ENCODE measurements around the gene GARRE1. TPM values are rescaled to one million over a fixed set of nuclear protein-coding genes. Genes with fewer than 3 reads are reported as not detected.

Gene GARRE1
- total RNA-seq, 2 donors from 2014 or later: 13.0 to 26.7 TPM

GRCh38 chr19:34232566-34233481 lies 21.5 kb upstream of the GARRE1 start:
- no peak for TF ChIP-seq CTCF (IDR thresholded peaks at IDR 0.05)
- Histone ChIP-seq H3K4me3 (no peak overlapping the region), H3K27ac (peak overlapping the region; percentile 27), H3K9me3 (no peaks in the 10 kb centered on the region), H3K9ac (ENCODE audit: low read depth in 2 of 2, low read length in 2 of 2) (no peak overlapping the region), H3K4me1 (peaks cover 5% of the 10 kb centered on the region), H3K27me3 (no peaks in the 10 kb centered on the region), H3K36me3 (no peaks in the 10 kb centered on the region)
- no peak for DNase-seq
- intact Hi-C loops (cut with DNase I): no loop called here

DNA sequence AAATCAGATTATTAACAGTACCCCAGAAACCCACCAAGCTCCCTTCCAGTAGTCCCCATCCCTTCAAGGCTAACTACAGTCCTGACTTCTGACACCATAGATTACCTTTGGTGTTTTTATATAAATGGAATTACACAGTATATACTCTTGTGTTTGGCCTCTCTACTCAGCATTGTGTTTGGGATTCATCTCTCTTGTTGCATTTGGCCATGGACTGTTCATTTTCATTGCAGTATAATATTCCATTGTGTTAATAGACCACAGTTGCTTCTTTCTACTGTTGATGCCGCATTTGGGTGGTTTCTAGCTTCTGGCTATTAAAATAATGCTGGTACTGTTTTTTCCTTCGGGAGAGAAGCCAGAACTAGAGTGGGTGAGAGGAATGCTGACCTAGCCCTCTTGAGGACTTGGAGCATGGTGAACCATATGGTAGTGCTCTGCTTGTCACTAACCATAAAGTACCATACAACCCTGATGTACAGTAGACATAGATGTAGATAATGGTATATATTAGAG lies 18.9 kb upstream of the GARRE1 start:
- Histone ChIP-seq H3K27me3 (no peaks in the 10 kb centered on the region), H3K36me3 (no peaks in the 10 kb centered on the region), H3K9ac (ENCODE audit: low read depth in 2 of 2, low read length in 2 of 2) (no peak overlapping the region), H3K4me3 (no peak overlapping the region), H3K9me3 (no peaks in the 10 kb centered on the region), H3K27ac (no peak overlapping the region), H3K4me1 (peaks cover 5% of the 10 kb centered on the region)
- DNase-seq: no peak
- TF ChIP-seq CTCF (IDR thresholded peaks at IDR 0.05): no peak
- intact Hi-C loops (cut with DNase I): loop anchor here (5.0 kb wide), 1 partner anchor 102 kb away; no protein-coding TSS in a partner anchor

GRCh38 chr19:34236035-34236987 lies 18.0 kb upstream of the GARRE1 start:
- intact Hi-C loops (cut with DNase I): loop anchor here (5.0 kb wide), 1 partner anchor 101 kb away; no protein-coding TSS in a partner anchor
- DNase-seq: peak; percentile 68

DNA sequence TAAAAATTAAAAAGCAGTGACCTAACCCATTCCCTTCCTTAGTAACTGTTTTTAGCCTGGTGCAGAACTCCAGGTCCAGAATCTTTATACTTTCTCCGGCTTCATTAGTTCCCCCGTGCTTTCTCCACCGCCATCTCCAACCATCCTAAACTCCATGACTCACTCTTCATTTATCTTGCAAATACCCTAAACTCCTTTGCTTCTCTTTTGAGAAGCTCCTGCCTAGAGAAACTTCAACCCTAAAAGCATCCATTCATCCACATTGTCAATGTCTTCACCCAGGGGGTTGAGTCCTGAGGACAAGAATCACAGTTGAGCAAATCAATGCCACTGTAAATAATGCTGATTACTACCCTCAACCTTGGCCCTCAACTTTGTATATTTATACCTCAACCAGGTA lies 17.1 kb upstream of the GARRE1 start:
- Histone ChIP-seq H3K36me3 (no peaks in the 10 kb centered on the region), H3K4me3 (no peak overlapping the region), H3K4me1 (peaks cover 5% of the 10 kb centered on the region), H3K9me3 (no peaks in the 10 kb centered on the region), H3K9ac (ENCODE audit: low read depth in 2 of 2, low read length in 2 of 2) (no peak overlapping the region), H3K27me3 (no peaks in the 10 kb centered on the region), H3K27ac (no peak overlapping the region)
- intact Hi-C loops (cut with DNase I): loop anchor here (5.0 kb wide), 1 partner anchor 100 kb away; no protein-coding TSS in a partner anchor
- no peak for DNase-seq
- TF ChIP-seq CTCF (IDR thresholded peaks at IDR 0.05): no peak

More at GRCh38 chr19:34236035-34236987, 18.0 kb upstream of the GARRE1 start:
- Histone ChIP-seq H3K27ac (peak overlapping the region; percentile 6), H3K9ac (ENCODE audit: low read depth in 2 of 2, low read length in 2 of 2) (peak overlapping the region in 1 of 2 donors; percentile 27), H3K9me3 (no peaks in the 10 kb centered on the region), H3K4me3 (no peak overlapping the region), H3K36me3 (no peaks in the 10 kb centered on the region), H3K4me1 (peaks cover 5% of the 10 kb centered on the region), H3K27me3 (no peaks in the 10 kb centered on the region)
- no peak for TF ChIP-seq CTCF (IDR thresholded peaks at IDR 0.05)

GRCh38 chr19:34237939-34238338 lies 16.4 kb upstream of the GARRE1 start:
- no peak overlapping the region for H3K9ac ChIP-seq (ENCODE audit: low read depth in 2 of 2, low read length in 2 of 2)
- H3K9me3 ChIP-seq: no peaks in the 10 kb centered on the region
- no peak overlapping the region for H3K27ac ChIP-seq
- DNase-seq: no peak
- intact Hi-C loops (cut with DNase I): loop anchor here (5.0 kb wide), 1 partner anchor 99 kb away; no protein-coding TSS in a partner anchor
- no peaks in the 10 kb centered on the region for H3K27me3 ChIP-seq
- no peak for TF ChIP-seq CTCF (IDR thresholded peaks at IDR 0.05)
- H3K4me3 ChIP-seq: no peak overlapping the region
- H3K4me1 ChIP-seq: peaks cover 5% of the 10 kb centered on the region
- no peaks in the 10 kb centered on the region for H3K36me3 ChIP-seq
